GM04504 (cell line): ENCODE data around the gene UNC79.

Source experiments
- DNase-seq: peaks from one replicate; pipeline ENCODE4 v3.0.0-alpha.2; 2012; ENCODE audit warnings: low read depth

UNC79 gene

GRCh38 chr14:93548102-93548843 is 117.5 kb downstream of the UNC79 start:
- DNase-seq, result no peak

- DNase-seq, result no peak
These were observed 118.9 kb downstream of the UNC79 start for GRCh38 chr14:93549595-93549994.

- DNase-seq, result no peak
These were observed 134.2 kb downstream of the UNC79 start for GRCh38 chr14:93564918-93565317.

GRCh38 chr14:93566065-93566693 is 135.4 kb downstream of the UNC79 start:
- DNase-seq, result no peak

- no peak for DNase-seq
These were observed 140.5 kb downstream of the UNC79 start for GRCh38 chr14:93571275-93571674.

GRCh38 chr14:93579178-93579577 is 148.4 kb downstream of the UNC79 start:
- no peak for DNase-seq

- DNase-seq, result no peak
These were observed 151.8 kb downstream of the UNC79 start for GRCh38 chr14:93582516-93582915.

GRCh38 chr14:93587330-93587729 is 156.6 kb downstream of the UNC79 start:
- DNase-seq, result no peak

GRCh38 chr14:93591506-93591905 is 160.8 kb downstream of the UNC79 start:
- DNase-seq, result no peak

- DNase-seq, result no peak
These were observed 162.0 kb downstream of the UNC79 start for GRCh38 chr14:93592786-93593185.

GRCh38 chr14:93606091-93606490 is 175.4 kb downstream of the UNC79 start:
- DNase-seq, result no peak

- peak; percentile 15 for DNase-seq
These were observed 188.5 kb downstream of the UNC79 start for GRCh38 chr14:93619176-93619793.

GRCh38 chr14:93628048-93628447 is 197.3 kb downstream of the UNC79 start:
- no peak for DNase-seq

- no peak for DNase-seq
These were observed 198.9 kb downstream of the UNC79 start for GRCh38 chr14:93629643-93630042.

- DNase-seq, result no peak
These were observed 208.1 kb downstream of the UNC79 start for GRCh38 chr14:93638790-93639189.

GRCh38 chr14:93643127-93643526 is 212.4 kb downstream of the UNC79 start:
- no peak for DNase-seq

- DNase-seq, result no peak
These were observed 212.9 kb downstream of the UNC79 start for GRCh38 chr14:93643676-93644075.

GRCh38 chr14:93645200-93645599 is 214.5 kb downstream of the UNC79 start:
- no peak for DNase-seq

GRCh38 chr14:93648440-93649168 is 217.9 kb downstream of the UNC79 start:
- no peak for DNase-seq

- DNase-seq, result no peak
These were observed 223.9 kb downstream of the UNC79 start for GRCh38 chr14:93654599-93654998.

- peak; percentile 4 for DNase-seq
These were observed 224.5 kb downstream of the UNC79 start for GRCh38 chr14:93655078-93655750.

- DNase-seq, result no peak
These were observed 227.1 kb downstream of the UNC79 start for GRCh38 chr14:93657875-93658274.
